CD4-positive, CD25-positive, alpha-beta regulatory T cell (primary cell): ENCODE data around the gene CHI3L1. TPM values are rescaled to one million over a fixed set of nuclear protein-coding genes. Genes with fewer than 3 reads are reported as not detected.

Experiments
- ATAC-seq, 2 donors: fragments of 150-1000 bp; cut with Tn5 transposase; one replicate each; pipeline ENCODE4 v1.10.0; 2021; ENCODE audit warnings: low read depth in 2 of 2, moderate number of reproducible peaks in 2 of 2, moderate library complexity in 1 of 2
- DNase-seq, 3 donors: peaks; one replicate each; pipeline versions ENCODE4 v3.0.0 to v3.0.0-alpha.2; 2012 to 2022; ENCODE audit warnings: mixed read lengths in 1 of 3
- H3K27ac ChIP-seq: one replicate; pipeline ENCODE4 v1.7.0; 2013; ENCODE audit warnings: mild to moderate bottlenecking, low read length; ENCODE audit not compliant: insufficient read depth, poor library complexity, severe bottlenecking
- H3K27me3 ChIP-seq: one replicate; pipeline ENCODE4 v1.7.0; 2013; ENCODE audit warnings: low read length; ENCODE audit not compliant: control insufficient read depth, insufficient read depth
- H3K36me3 ChIP-seq: one replicate; pipeline ENCODE4 v1.7.0; 2013; ENCODE audit warnings: mild to moderate bottlenecking, low read length, moderate library complexity; ENCODE audit not compliant: control insufficient read depth, insufficient read depth
- H3K4me1 ChIP-seq: 2 replicates; pipeline ENCODE4 v1.7.0; 2013; ENCODE audit warnings: mild to moderate bottlenecking, low read length; ENCODE audit not compliant: insufficient read depth, control insufficient read depth, poor library complexity, severe bottlenecking
- H3K4me3 ChIP-seq: one replicate; pipeline ENCODE4 v1.7.0; 2013; ENCODE audit warnings: low read depth, mild to moderate bottlenecking, low read length, moderate library complexity
- H3K9me3 ChIP-seq, 2 experiments: 1 replicate in 1 of 2; 2 replicates in 1 of 2; pipeline ENCODE4 v1.7.0; 2013; ENCODE audit warnings: low read length in 2 of 2, mild to moderate bottlenecking in 1 of 2, moderate library complexity in 1 of 2; ENCODE audit not compliant: control insufficient read depth in 2 of 2
- H3K27ac Mint-ChIP-seq, 3 donors: one replicate each; pipeline ENCODE4 v1.8.0; 2020 to 2022; ENCODE audit warnings: mild to moderate bottlenecking in 3 of 3, mixed read lengths in 3 of 3, moderate library complexity in 2 of 3
- H3K27me3 Mint-ChIP-seq: one replicate; pipeline ENCODE4 v1.8.0; 2022; ENCODE audit warnings: mild to moderate bottlenecking, mixed read lengths
- H3K36me3 Mint-ChIP-seq: one replicate; pipeline ENCODE4 v1.8.0; 2020; ENCODE audit warnings: mixed read lengths
- H3K4me1 Mint-ChIP-seq, 4 donors: one replicate each; pipeline ENCODE4 v1.8.0; 2020 to 2022; ENCODE audit warnings: mixed read lengths in 4 of 4, mild to moderate bottlenecking in 1 of 4
- H3K4me3 Mint-ChIP-seq, 4 donors: one replicate each; pipeline ENCODE4 v1.8.0; 2020 to 2022; ENCODE audit warnings: mild to moderate bottlenecking in 4 of 4, mixed read lengths in 4 of 4, moderate library complexity in 3 of 4
- H3K9me3 Mint-ChIP-seq, 7 donors: one replicate each; pipeline ENCODE4 v1.8.0; 2020 to 2022; ENCODE audit warnings: mixed read lengths in 7 of 7, mild to moderate bottlenecking in 3 of 7, moderate library complexity in 2 of 7
- polyA plus RNA-seq, 4 donors: library from polyadenylated mRNA; unstranded; fragments of 300-500 nt; fragmentation: Illumina TruSeq; gene quantifications; one replicate each; pipeline ENCODE4 v1.2.3, GENCODE V29; 2021
- total RNA-seq: library from RNA; stranded (reverse); gene quantifications from one replicate; pipeline ENCODE4 v1.2.3, GENCODE V29; 2022

Gene CHI3L1
- total and polyA plus RNA-seq, 5 donors from 2014 or later, result not detected

DNA sequence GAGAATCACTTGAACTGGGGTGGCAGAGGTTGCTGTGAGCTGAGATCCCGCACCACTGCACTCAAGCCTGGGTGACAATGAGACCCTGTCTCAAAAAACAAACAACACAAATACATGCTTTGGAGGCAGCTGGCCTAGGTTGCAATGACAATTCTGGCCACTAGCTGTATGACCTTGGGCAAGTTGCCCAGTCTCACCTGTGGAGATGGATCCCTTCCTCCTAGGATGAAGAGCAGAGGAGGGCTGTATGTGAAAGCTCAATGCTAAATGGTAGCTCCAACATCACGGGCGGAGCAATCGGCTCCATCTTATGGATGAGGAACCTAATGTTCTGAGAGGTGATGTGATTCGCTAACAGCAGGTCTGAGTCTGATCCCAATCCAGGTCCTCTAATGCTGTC lies 38.4 kb downstream of the CHI3L1 start:
- Histone ChIP-seq H3K36me3 (no peaks in the 10 kb centered on the region), H3K4me1 (no peaks in the 10 kb centered on the region), H3K27ac (no peak overlapping the region), H3K4me3 (no peak overlapping the region), H3K27me3 (no peaks in the 10 kb centered on the region), H3K9me3 (no peaks in the 10 kb centered on the region)
- H3K4me1 Mint-ChIP-seq, result no peaks in the 10 kb centered on the region
- no peak for ATAC-seq
- no peak overlapping the region for H3K27ac Mint-ChIP-seq
- no peak for DNase-seq
- peaks cover 9% of the 10 kb centered on the region for H3K27me3 Mint-ChIP-seq
- peaks cover 3% of the 10 kb centered on the region for H3K36me3 Mint-ChIP-seq
- H3K9me3 Mint-ChIP-seq, result peaks cover 0 to 6% (median 0%) of the 10 kb centered on the region in 7 donors
- no peak overlapping the region for H3K4me3 Mint-ChIP-seq

DNA sequence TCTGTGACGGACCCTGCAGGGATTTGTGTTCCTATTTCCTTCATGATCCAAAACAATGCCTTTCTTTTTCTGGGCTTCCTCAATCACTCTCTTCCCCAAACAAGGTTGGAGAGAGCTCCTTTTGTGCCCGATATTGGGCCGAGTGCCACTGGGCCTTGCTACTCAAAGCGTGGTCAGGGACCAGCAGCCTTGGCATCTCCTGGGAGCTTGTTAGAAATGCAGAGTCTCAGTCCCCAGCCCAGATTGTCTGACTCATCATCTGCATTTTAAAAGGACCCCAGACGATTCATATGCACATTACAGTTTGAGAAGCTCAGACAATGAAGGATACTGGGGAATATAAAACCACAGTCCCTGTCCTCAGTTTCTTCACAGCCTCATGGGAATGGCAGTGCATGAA lies 39.1 kb downstream of the CHI3L1 start:
- no peak overlapping the region for H3K4me3 Mint-ChIP-seq
- Histone ChIP-seq H3K4me1 (no peaks in the 10 kb centered on the region), H3K9me3 (no peaks in the 10 kb centered on the region), H3K27me3 (no peaks in the 10 kb centered on the region), H3K4me3 (no peak overlapping the region), H3K27ac (no peak overlapping the region), H3K36me3 (no peaks in the 10 kb centered on the region)
- peaks cover 9% of the 10 kb centered on the region for H3K27me3 Mint-ChIP-seq
- H3K27ac Mint-ChIP-seq, result no peak overlapping the region
- H3K4me1 Mint-ChIP-seq, result no peaks in the 10 kb centered on the region
- peaks cover 0 to 6% (median 0%) of the 10 kb centered on the region in 7 donors for H3K9me3 Mint-ChIP-seq
- DNase-seq, result no peak
- peaks cover 3% of the 10 kb centered on the region for H3K36me3 Mint-ChIP-seq
- no peak for ATAC-seq

- no peak for DNase-seq
- Mint-ChIP-seq H3K4me1 (no peaks in the 10 kb centered on the region), H3K36me3 (peaks cover 3% of the 10 kb centered on the region), H3K4me3 (no peak overlapping the region), H3K27ac (no peak overlapping the region), H3K9me3 (peaks cover 0 to 6% (median 0%) of the 10 kb centered on the region in 7 donors), H3K27me3 (peaks cover 10% of the 10 kb centered on the region)
- H3K9me3 ChIP-seq, result no peaks in the 10 kb centered on the region
- no peaks in the 10 kb centered on the region for H3K4me1 ChIP-seq
- H3K4me3 ChIP-seq, result no peak overlapping the region
- H3K27ac ChIP-seq, result no peak overlapping the region
- no peak for ATAC-seq
- no peaks in the 10 kb centered on the region for H3K27me3 ChIP-seq
- H3K36me3 ChIP-seq, result no peaks in the 10 kb centered on the region
Measured at GRCh38 chr1:203146537-203146936, 40.0 kb downstream of the CHI3L1 start.

DNA sequence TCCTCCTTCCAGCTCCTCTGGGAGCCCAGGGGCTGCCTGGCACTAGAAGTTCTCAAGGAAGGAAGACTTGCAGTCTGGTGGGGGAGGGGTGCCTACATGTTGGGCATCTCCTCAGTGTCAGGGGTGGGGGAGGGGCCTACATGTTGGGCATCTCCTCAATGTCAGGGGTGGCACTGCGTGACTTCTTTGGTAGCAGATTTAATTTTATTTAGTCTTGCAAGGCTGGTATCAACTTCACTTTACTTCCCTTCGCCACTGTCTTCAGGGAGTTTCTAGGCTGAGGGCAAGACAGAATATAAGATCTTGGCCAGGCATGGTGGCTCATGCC lies 40.5 kb downstream of the CHI3L1 start:
- no peak overlapping the region for H3K27ac ChIP-seq
- H3K9me3 Mint-ChIP-seq, result peaks cover 0 to 6% (median 0%) of the 10 kb centered on the region in 7 donors

DNA sequence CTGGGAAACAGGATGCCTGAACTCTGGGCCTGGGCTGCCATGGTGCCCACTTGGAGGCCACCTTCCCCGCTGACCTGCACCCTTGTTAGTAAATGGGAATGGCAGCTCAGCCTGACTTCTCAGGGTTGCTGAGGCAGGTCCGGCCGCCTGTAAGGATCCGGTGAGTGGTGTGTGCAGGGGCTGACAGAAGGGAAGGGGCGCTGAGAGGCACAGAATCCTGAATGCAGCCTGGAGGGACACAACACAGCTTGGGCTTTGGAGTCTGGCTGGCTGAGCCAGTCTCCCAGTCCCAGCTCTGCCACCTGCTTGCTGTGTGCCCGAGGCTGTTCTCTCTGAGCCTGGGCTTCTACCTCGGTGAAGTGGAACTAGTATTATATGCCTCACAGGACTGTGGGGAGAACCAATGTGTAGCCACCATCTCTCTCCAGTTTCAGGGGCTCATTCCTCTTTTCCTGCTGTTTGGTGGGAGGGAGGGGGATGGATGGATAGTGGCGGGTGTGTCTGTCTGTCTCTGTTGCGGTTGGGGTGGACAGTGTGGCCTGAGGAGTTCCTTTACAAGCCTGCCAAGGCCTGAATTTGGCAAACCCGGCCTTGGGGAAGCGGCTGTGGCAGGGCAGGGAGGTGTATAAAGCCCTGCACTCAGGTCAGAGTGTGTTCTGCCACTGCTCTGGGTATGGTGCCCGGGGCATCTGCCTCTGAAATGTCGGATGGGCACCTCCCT lies 41.0 kb downstream of the CHI3L1 start:
- DNase-seq, result no peak
- no peaks in the 10 kb centered on the region for H3K27me3 ChIP-seq
- ATAC-seq, result no peak
- Mint-ChIP-seq H3K9me3 (peaks cover 0 to 6% (median 0%) of the 10 kb centered on the region in 7 donors), H3K4me3 (no peak overlapping the region), H3K4me1 (no peaks in the 10 kb centered on the region), H3K27ac (peak overlapping the region in 1 of 3 donors; percentile 83), H3K27me3 (peaks cover 10% of the 10 kb centered on the region), H3K36me3 (peaks cover 3% of the 10 kb centered on the region)
- H3K36me3 ChIP-seq, result no peaks in the 10 kb centered on the region
- no peaks in the 10 kb centered on the region for H3K4me1 ChIP-seq
- no peaks in the 10 kb centered on the region for H3K9me3 ChIP-seq
- H3K27ac ChIP-seq, result no peak overlapping the region
- H3K4me3 ChIP-seq, result no peak overlapping the region

More for the DNA sequence above, 40.5 kb downstream of the CHI3L1 start:
- Mint-ChIP-seq H3K4me3 (no peak overlapping the region), H3K36me3 (peaks cover 3% of the 10 kb centered on the region), H3K4me1 (no peaks in the 10 kb centered on the region), H3K27me3 (peaks cover 10% of the 10 kb centered on the region), H3K27ac (no peak overlapping the region)
- no peaks in the 10 kb centered on the region for H3K36me3 ChIP-seq
- no peaks in the 10 kb centered on the region for H3K4me1 ChIP-seq
- H3K4me3 ChIP-seq, result no peak overlapping the region
- H3K27me3 ChIP-seq, result no peaks in the 10 kb centered on the region
- no peaks in the 10 kb centered on the region for H3K9me3 ChIP-seq
- ATAC-seq (no peak), DNase-seq (no peak)

- Mint-ChIP-seq H3K27ac (no peak overlapping the region), H3K9me3 (peaks cover 0 to 6% (median 0%) of the 10 kb centered on the region in 7 donors), H3K4me3 (no peak overlapping the region), H3K36me3 (peaks cover 3% of the 10 kb centered on the region), H3K4me1 (no peaks in the 10 kb centered on the region), H3K27me3 (peaks cover 10% of the 10 kb centered on the region)
- ATAC-seq (no peak), DNase-seq (no peak)
- Histone ChIP-seq H3K9me3 (no peaks in the 10 kb centered on the region), H3K4me1 (no peaks in the 10 kb centered on the region), H3K4me3 (no peak overlapping the region), H3K27me3 (no peaks in the 10 kb centered on the region), H3K27ac (no peak overlapping the region), H3K36me3 (no peaks in the 10 kb centered on the region)
Measured at GRCh38 chr1:203144661-203145060, 41.8 kb downstream of the CHI3L1 start.

DNA sequence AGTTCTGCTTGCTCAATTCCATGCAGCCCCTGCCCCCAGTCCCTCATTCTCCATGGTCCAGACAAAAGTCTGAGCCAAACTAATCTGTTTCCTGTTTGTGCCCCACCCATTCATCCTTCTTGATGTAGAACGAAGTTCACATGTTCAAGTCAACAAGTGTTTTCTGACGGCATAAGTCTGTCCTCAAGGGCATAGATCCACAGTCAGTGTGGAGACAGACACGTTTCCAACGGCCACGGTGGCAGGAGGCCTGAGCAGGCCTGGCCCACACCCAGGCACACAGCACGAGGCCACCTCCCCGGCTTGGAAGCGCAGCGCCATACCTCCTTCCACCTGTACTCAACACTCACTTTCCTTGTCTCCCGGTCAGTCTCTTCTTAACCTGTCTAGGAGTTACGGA lies 42.9 kb downstream of the CHI3L1 start:
- Mint-ChIP-seq H3K4me1 (no peaks in the 10 kb centered on the region), H3K27ac (peak overlapping the region in 1 of 3 donors; percentile 57), H3K9me3 (peaks cover 0 to 6% (median 0%) of the 10 kb centered on the region in 7 donors), H3K27me3 (peaks cover 10% of the 10 kb centered on the region), H3K4me3 (no peak overlapping the region), H3K36me3 (peaks cover 3% of the 10 kb centered on the region)
- ATAC-seq (no peak), DNase-seq (no peak)
- Histone ChIP-seq H3K4me1 (no peaks in the 10 kb centered on the region), H3K27me3 (no peaks in the 10 kb centered on the region), H3K9me3 (no peaks in the 10 kb centered on the region), H3K36me3 (no peaks in the 10 kb centered on the region), H3K27ac (no peak overlapping the region), H3K4me3 (no peak overlapping the region)

- peaks cover 3% of the 10 kb centered on the region for H3K36me3 Mint-ChIP-seq
- DNase-seq, result no peak
- peaks cover 10% of the 10 kb centered on the region for H3K27me3 Mint-ChIP-seq
Measured at GRCh38 chr1:203142684-203143408, 43.7 kb downstream of the CHI3L1 start.

More at GRCh38 chr1:203142684-203143408, 43.7 kb downstream of the CHI3L1 start:
- no peaks in the 10 kb centered on the region for H3K4me1 ChIP-seq
- peaks cover 0 to 6% (median 0%) of the 10 kb centered on the region in 7 donors for H3K9me3 Mint-ChIP-seq
- H3K9me3 ChIP-seq, result no peaks in the 10 kb centered on the region
- no peaks in the 10 kb centered on the region for H3K4me1 Mint-ChIP-seq
- ATAC-seq, result no peak
- H3K4me3 ChIP-seq, result no peak overlapping the region
- no peaks in the 10 kb centered on the region for H3K36me3 ChIP-seq
- H3K27me3 ChIP-seq, result no peaks in the 10 kb centered on the region
- H3K27ac Mint-ChIP-seq, result no peak overlapping the region
- H3K4me3 Mint-ChIP-seq, result no peak overlapping the region
- H3K27ac ChIP-seq, result no peak overlapping the region
